HG03571 (cell line): ENCODE results near the gene SKIC8.
"Not testable (repeated sequence)": the region's sequence is repeated elsewhere in the genome, so short reads cannot be mapped to it uniquely, and the experiment has no call there.

ENCODE experiments used
- ATAC-seq: cut with Tn5 transposase; IDR thresholded peaks from one replicate; pipeline ENCODE4 v1.9.1; 2021; ENCODE audit not compliant: unreplicated experiment

Gene SKIC8

DNA sequence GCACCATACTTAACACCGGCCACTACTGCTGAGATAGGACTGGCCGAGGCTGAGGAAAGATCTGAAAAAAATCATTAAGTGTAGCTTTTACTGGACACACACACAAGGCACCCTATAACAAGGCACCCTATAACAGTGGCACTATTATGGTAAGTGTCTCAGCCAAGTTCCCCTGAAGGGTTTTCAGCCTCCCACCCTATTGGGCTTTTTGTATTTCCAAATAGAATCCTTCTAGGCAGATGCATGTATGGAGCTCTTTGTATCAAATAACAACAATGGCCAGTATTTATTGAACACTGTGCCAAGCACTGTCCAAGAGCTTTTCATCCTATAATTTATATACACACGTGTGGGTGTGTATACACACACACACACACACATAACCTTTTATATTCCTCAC, 41.7 kb downstream of the SKIC8 start:
- ATAC-seq, result no peak

DNA sequence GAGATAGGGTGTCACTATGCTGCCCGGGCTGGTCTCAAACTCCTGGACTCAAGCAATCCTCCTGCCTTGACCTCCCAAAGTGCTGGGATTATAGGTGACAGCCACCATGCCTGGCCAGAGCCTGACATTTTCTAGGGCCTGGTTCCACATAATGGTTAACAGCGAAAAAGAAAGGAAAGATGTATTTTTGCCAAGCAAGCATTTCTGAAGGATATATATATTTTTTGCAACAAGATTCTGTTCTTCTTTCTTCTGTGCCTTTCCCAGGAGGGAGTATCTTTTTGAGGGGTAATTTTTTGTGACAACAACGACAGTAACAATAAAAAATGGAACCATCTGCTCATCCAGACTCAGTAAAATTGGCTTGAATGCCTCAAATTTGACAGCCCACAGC, 43.4 kb downstream of the SKIC8 start:
- no peak for ATAC-seq

DNA sequence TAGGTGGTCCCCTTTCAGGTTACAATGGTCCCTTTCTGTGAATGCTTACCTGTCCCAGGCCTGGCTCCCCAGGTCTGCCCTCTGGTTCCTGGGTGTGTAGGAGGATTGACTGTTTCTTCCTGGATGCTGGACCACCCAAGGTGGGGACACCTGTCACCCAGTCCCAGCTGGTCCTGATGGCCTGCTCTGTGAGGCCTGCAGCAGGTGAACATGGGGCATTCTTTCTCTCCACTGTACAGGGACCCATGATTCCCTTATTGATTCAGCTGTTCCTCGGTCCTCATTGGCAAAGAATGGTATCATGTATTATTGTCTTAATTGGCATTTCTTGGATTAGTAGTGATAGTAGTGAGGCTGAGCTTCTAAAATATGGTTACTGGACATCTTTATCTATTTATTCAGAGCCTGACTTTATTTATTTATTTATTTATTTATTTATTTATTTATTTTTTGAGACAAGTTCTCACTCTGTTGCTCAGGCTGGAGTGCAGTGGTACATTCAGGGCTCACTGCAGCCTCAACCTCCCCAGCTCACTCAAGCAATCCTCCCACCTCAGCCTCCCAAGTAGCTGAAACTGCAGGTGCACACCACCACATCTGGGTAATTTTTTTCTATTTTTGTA, 43.9 kb downstream of the SKIC8 start:
- ATAC-seq, result no peak

DNA sequence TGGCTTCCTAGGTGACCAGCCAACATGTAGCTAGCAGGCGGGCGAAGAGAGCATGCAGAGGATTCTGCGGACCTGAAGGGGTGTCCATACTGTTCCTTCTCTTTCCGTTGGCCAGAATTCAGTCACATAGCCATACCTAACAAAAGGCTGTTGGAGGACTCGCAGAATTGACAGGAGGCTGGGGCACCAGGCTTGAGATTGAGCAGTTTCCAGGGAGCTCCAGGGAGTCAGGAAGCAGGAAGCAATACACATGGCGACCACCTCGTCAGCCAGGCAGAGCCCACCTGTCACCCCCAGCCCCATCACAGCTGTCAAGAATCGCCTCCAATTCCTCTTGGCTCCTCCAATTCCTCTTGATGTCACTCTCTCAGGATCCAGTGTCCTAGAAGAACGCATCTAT, 48.3 kb downstream of the SKIC8 start:
- ATAC-seq, result no peak

DNA sequence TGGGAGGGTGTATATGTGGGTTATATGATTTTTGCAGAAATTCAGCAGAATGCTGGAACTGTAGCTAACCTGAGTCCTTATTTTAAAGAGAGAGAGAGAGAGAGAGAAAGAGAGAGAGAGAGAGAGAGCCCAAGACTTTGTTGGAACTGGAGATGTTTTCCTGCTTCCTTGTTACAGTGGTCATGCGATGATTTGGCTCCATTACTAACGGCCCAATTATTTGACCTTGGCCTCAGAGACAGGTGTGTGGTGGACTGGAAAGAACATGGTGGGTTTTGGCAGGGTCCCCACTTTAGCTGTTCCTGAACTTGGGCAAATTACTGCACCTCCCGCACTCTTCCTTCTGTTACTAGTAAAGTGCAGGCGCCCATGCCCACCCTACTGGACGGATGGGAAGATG, 50.3 kb downstream of the SKIC8 start:
- no peak for ATAC-seq

DNA sequence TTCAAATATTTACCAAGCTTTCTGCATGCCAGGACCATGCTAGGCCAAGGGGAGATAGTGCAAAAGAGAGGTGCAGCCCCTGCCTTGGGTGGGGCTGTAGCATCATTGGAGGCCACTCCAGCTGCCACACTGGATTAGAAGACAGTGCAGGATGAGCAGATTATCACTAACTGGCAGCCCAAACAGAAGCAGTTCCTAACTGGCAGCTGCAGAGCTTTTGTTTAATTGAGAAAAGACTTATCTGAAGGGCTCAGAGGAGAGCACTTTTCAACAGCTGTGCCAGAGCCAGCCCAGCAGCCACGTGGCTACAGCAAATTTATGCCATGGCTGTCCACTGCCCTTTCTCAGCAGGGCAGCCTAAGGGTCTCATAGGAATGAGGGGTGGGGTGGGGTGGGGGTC, 51.5 kb downstream of the SKIC8 start:
- ATAC-seq, result no peak

DNA sequence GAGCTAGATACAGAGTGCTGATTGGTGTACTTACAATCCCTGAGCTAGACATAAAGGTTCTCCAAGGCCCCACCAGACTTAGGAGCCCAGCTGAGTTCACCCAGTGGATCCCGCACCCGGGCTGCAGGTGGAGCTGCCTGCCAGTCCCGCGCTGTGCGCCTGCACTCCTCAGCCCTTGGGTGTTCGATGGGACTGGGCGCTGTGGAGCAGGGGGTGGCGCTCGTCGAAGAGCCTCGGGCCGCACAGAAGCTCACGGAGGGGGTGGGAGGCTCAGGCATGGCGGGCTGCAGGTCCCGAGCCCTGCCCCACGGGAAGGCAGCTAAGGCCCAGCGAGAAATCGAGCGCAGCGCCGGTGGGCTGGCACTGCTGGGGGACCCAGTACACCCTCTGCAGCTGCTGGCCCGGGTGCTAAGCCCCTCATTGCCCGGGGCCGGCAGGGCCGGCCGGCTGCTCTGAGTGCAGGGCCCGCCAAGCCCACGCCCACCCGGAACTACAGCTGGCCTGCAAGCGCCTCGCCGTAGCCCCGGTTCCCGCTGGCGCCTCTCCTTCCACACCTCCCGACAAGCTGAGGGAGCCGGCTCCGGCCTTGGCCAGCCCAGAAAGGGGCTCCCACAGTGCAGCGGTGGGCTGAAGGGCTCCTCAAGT, 53.3 kb downstream of the SKIC8 start:
- ATAC-seq, result not testable (repeated sequence)

DNA sequence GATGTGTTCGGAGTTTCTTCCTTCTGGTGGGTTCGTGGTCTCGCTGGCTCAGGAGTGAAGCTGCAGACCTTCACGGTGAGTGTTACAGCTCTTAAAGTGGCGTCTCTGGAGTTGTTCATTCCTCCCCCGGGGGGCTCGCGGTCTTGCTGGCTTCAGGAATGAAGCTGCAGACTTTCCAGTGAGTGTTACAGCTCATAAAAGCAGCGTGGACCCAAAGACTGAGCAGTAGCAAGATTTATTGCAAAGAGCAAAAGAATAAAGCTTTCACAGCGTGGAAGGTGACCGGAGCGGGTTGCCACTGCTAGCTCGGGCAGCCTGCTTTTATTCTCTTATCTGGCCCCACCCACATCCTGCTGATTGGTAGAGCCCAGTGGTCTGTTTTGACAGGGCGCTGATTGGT, 54.0 kb downstream of the SKIC8 start:
- ATAC-seq, result not testable (repeated sequence)

DNA sequence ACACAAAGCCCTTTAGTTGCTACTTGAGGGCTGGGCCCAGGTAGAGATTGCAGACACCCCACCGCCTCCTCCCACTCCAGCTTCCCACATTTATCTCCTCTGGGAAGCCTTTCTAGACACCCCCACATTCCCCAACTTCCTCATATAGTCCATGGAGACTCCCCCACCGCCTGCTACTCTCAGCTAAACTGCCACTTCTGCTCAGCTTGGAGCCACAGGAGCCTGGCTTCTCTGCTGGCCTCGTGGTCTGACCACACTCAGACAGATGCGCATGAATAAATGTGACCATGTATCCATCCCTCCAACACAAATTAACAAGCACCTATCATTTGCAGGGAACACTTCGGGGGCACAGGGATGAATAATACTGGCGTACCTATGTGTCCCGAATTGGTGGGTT, 54.5 kb downstream of the SKIC8 start:
- ATAC-seq, result no peak

DNA sequence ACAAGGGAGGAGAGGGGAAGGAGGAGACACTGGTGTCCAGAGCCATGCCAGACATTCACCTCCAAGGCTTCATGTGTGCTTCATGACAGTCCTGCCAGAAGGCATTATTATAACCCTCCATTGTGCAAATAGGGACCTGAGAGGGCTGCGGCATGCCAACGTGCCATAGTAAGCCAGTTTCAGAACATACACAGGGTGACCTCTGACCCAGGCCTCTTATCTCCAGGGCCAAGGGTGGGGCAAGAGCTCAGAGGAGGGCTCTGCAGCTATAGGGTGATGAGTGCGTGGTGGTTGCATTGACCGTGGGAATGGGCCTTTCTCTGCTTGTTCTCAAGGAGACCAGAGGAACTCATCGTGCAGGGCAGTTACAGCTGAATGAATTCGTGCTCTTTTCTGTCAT, 55.3 kb downstream of the SKIC8 start:
- no peak for ATAC-seq

DNA sequence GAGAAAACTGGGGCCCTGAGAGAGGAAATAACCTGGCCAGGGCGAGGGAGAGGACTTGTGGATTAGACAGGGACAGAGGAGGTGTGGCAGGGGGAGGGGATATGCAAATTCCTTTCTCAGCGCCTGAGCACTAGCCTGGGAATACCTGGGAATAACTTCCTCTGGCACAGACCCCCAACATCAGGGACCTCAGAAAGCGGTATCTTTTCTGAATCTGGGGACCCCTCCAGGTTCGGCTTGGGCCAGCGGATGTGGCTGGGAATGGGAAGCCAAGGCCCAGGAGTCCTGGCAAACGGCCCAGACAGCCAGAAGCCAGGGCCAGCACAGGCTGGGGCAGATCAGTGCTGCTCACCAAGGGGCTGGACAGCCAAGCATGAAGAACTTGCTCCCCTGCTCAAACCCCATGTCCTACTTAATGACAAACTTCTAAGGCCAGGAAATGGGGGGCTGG, 55.9 kb downstream of the SKIC8 start:
- no peak for ATAC-seq

DNA sequence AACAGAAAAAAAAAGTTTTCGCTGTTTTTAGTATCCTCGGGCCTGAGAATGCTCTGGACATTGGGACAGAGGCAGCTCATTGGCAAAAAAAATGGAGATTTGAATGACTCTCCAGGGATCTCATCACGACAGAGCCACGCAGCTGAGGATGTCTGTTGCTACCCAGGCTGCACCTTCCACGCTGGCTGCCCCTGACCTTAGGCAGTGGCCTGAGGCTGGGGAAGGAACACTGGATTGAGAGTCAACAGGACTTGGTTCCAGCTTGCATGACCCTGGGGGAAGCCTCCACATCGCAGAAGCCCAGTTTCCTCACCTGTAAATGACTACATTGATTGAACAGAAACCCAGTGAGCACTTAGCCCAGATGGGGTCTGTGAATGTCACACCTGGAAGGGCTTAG, 56.4 kb downstream of the SKIC8 start:
- ATAC-seq, result no peak

DNA sequence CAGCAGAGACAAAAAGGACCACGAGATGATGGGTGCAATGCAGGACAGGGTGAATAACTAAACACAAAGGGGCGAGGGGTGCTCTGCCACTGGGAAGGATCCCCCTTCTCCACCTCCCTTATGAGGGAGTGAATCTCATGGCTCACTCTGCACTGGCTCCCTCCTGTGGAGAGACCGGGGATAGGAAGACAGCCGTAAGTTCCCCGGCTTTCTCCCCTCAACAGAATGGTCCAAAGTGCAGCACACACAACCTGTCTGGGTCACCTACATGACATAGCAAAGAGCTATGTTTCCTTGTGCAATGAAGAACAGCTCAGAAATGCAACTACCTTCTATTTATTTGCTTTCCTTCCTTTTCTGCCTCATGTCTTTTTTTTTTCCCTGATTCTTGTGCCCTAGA, 57.3 kb downstream of the SKIC8 start:
- ATAC-seq, result no peak

DNA sequence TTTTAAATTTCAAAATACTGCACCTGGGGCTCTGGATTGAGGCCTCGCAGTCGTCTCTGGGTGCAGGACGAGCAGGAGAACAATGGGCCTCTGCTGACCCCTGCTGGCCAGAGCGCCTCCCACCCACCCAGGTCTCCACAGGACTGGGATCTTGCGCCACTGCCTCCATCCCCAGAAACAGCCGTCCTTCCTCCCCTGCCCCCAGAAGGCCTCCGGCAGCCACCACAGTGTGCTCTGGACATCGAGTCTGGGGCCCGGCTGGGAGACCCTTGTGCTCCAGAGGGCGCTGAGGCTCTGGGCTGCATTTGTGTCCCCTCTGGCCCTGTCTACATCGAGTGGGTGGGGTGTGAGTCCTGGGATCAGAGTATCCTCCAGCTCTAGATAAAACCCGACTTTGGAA, 58.4 kb downstream of the SKIC8 start:
- ATAC-seq, result no peak

DNA sequence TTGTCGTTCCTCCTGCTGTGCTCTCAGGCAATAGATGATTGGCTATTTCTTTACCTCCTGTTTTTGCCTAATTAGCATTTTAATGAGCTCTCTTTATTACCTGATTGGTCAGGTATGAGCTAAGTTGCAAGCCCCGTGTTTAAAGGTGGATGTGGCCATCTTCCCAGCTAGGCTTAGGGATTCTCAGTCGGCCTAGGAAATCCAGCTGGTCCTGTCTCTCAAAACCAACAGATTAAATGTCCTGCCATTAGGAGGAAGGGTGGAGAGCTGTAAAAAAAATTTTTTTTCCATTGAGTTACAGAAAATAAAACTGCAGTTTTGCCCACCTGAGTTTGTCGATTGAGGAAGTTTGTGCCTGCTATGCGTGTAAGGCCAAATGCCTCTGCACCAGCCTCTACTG, 59.6 kb downstream of the SKIC8 start:
- ATAC-seq, result no peak

DNA sequence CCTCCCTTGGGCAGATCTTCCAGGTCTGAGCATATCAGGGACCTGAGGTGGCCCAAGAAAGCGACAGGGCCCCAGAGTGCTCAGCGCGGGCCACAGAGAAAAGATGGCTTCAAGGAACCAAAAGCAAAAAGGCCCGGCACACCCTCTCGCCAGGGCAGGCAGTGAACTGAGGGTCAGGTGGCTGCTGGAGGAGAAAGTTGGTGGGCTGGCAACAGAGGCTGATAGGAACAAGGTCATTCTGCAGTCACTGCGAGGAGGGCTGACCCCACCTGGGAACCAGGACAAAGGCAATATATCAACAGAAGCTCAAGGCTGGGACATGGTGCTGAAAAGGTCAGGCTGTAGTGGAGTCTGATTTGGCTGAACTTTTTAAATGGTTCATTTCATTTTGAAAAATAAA, 62.3 kb downstream of the SKIC8 start:
- no peak for ATAC-seq

DNA sequence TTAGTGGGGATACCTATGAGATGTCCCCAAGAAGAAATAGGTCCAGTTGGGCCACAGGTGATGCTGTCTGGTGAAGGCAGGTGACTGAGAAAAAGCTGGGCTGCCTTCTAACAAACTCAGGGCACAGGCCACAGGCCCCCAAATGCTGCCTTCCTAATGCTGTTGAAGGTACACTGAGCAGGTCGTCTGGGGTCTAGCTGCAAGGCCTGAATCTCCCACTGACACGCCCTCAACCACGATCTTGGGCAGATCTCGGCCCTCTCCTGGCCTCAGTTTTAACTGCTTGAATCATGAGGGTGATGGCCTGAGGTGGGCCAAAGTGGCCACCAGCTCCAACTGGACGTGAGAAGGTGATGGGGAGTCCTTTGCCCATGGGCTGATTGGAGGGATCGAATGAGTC, 62.9 kb downstream of the SKIC8 start:
- ATAC-seq, result no peak

DNA sequence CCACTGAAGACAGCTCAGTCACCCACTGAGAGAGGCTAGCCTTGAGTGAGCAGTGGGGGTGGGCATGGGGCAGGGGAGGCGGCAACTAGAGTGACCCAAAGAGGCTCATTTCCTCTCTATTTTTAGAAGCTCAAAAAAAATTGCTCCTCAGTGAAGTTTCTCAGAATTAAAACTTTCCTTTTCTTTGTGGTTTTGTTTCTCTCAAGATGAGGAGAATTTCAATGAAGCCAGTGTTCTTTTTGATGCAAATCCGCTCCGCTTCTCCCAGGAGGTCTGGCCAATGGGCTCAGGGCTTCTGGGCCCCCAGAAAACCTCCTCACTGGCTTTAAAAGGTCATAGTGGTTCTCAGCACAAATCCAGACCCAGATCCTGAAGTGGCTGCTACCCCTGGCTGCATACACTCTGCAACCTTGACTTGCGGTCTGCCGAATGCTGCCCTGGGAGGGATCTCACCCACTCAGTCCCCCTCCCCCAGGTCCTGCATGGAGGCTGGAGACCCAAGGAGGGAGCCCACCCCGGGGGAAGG, 64.8 kb downstream of the SKIC8 start, which contains the start of gene ACSBG1:
TSS of gene ACSBG1 (minus strand) at position 51 of the 526 bp plus-strand sequence. CDS start 64 bp downstream, outside the sequence.
- ATAC-seq, result no peak

DNA sequence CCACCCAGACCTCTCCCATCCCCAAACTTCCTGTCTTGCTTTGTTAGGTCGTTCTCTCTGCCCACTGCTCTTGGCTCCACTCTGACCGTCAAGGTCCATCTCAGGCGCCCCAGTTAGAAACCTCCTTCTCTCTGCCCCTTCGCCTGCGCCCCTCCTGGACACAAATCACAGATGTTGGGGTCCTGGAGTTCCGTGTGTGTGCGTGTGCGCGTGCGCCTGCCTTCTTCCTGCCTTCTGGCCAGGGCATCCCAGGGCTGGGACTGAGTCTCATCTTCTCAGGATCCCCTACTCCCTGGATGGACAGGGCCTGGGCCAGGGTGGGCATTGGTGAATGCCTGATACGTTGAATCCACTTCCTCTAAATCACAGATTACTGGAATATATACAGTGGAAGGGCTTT, 65.9 kb downstream of the SKIC8 start:
- ATAC-seq, result no peak
